ENCODE measurements around the gene PLD5. TPM values are rescaled to one million over a fixed set of nuclear protein-coding genes. Genes with fewer than 3 reads are reported as not detected.

Gene PLD5
- total and polyA plus RNA-seq, 11 donors, result 0.05 to 0.96 (median 0.21) TPM; not detected in 2

- no peak overlapping the region for H3K27ac ChIP-seq
- DNase-seq (no peak), ATAC-seq (no peak)
- no peak overlapping the region for H3K4me3 ChIP-seq
- H3K36me3 ChIP-seq, result no peaks in the 10 kb centered on the region
- WGBS, 4 donors, result 47 to 78% (median 62%) methylated on average over 1 of the region's 1 CpG
- H3K4me1 ChIP-seq, result no peaks in the 10 kb centered on the region
- H3K9me3 ChIP-seq, result no peaks in the 10 kb centered on the region
- H3K27me3 ChIP-seq, result no peaks in the 10 kb centered on the region
- TF ChIP-seq, protein P1, sequence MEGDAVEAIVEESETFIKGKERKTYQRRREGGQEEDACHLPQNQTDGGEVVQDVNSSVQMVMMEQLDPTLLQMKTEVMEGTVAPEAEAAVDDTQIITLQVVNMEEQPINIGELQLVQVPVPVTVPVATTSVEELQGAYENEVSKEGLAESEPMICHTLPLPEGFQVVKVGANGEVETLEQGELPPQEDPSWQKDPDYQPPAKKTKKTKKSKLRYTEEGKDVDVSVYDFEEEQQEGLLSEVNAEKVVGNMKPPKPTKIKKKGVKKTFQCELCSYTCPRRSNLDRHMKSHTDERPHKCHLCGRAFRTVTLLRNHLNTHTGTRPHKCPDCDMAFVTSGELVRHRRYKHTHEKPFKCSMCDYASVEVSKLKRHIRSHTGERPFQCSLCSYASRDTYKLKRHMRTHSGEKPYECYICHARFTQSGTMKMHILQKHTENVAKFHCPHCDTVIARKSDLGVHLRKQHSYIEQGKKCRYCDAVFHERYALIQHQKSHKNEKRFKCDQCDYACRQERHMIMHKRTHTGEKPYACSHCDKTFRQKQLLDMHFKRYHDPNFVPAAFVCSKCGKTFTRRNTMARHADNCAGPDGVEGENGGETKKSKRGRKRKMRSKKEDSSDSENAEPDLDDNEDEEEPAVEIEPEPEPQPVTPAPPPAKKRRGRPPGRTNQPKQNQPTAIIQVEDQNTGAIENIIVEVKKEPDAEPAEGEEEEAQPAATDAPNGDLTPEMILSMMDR (IDR thresholded peaks at IDR 0.05), result no peak
- no peak for TF ChIP-seq POLR2A (IDR thresholded peaks at IDR 0.05)
- intact Hi-C loops (cut with DNase I), result no loop called here
These were observed 107.8 kb downstream of the PLD5 start for GRCh38 chr1:242416657-242417056.

- intact Hi-C loops (cut with DNase I), result no loop called here
- H3K9me3 ChIP-seq, result no peaks in the 10 kb centered on the region
These were observed 111.6 kb downstream of the PLD5 start for GRCh38 chr1:242412921-242413320.

GRCh38 chr1:242411901-242412300, 112.6 kb downstream of the PLD5 start:
- H3K36me3 ChIP-seq, result no peaks in the 10 kb centered on the region
- H3K4me1 ChIP-seq, result no peaks in the 10 kb centered on the region
- no peak overlapping the region for H3K4me3 ChIP-seq
- H3K27ac ChIP-seq, result no peak overlapping the region
- H3K27me3 ChIP-seq, result peaks cover 0 to 4% (median 0%) of the 10 kb centered on the region in 9 donors
- DNase-seq (no peak), ATAC-seq (no peak)
- intact Hi-C loops (cut with DNase I), result no loop called here
- H3K9me3 ChIP-seq, result no peaks in the 10 kb centered on the region
- no peak for TF ChIP-seq POLR2A (IDR thresholded peaks at IDR 0.05)
- TF ChIP-seq, protein P1 (IDR thresholded peaks at IDR 0.05), result no peak

More at GRCh38 chr1:242412921-242413320, 111.6 kb downstream of the PLD5 start:
- Histone ChIP-seq H3K4me3 (no peak overlapping the region), H3K36me3 (no peaks in the 10 kb centered on the region), H3K27me3 (no peaks in the 10 kb centered on the region), H3K4me1 (no peaks in the 10 kb centered on the region), H3K27ac (no peak overlapping the region)
- TF ChIP-seq POLR2A (IDR thresholded peaks at IDR 0.05), result no peak
- TF ChIP-seq, protein P1 (IDR thresholded peaks at IDR 0.05), result no peak
- 62 to 68% (median 64%) methylated on average over 6 of the region's 6 CpGs for whole genome bisulfite sequencing, 4 donors
- ATAC-seq, result no peak
- DNase-seq, result no peak

GRCh38 chr1:242405947-242406346, 118.5 kb downstream of the PLD5 start:
- Histone ChIP-seq H3K9me3 (no peaks in the 10 kb centered on the region), H3K27ac (no peak overlapping the region), H3K4me3 (no peak overlapping the region), H3K4me1 (no peaks in the 10 kb centered on the region), H3K27me3 (peaks cover 0 to 4% (median 0%) of the 10 kb centered on the region in 9 donors), H3K36me3 (no peaks in the 10 kb centered on the region)
- no peak for ATAC-seq
- no peak for DNase-seq
- intact Hi-C loops (cut with DNase I), result no loop called here
- TF ChIP-seq POLR2A (IDR thresholded peaks at IDR 0.05), result no peak
- TF ChIP-seq, protein P1 (IDR thresholded peaks at IDR 0.05), result no peak
- 72 to 84% (median 76%) methylated on average over 2 of the region's 2 CpGs for WGBS, 4 donors
